IPS-20b (cell line): ENCODE measurements around the gene SMIM7.
"Not testable (repeated sequence)": the region's sequence is repeated elsewhere in the genome, so short reads cannot be mapped to it uniquely, and the experiment has no call there.

Experiments
- H3K27ac ChIP-seq: one replicate; pipeline ENCODE4 v1.5.1; 2013; ENCODE audit warnings: low read length
- H3K27me3 ChIP-seq: 2 replicates; pipeline ENCODE4 v1.6.1; 2013; ENCODE audit warnings: mild to moderate bottlenecking, low read length, inconsistent platforms; ENCODE audit not compliant: insufficient read depth
- H3K36me3 ChIP-seq: 2 replicates; pipeline ENCODE4 v1.6.1; 2013; ENCODE audit warnings: low read depth, mild to moderate bottlenecking, inconsistent platforms, low read length, moderate library complexity; ENCODE audit not compliant: insufficient read depth
- H3K4me1 ChIP-seq: 2 replicates; pipeline ENCODE4 v1.6.1; 2013; ENCODE audit warnings: mild to moderate bottlenecking, control low read depth, inconsistent platforms, low read length, moderate library complexity; ENCODE audit not compliant: insufficient read depth
- H3K4me3 ChIP-seq: 2 replicates; pipeline ENCODE4 v1.5.1; 2013; ENCODE audit warnings: mild to moderate bottlenecking, low read length, inconsistent platforms
- H3K9ac ChIP-seq: 2 replicates; pipeline ENCODE4 v1.6.1; 2013; ENCODE audit warnings: low read depth, mild to moderate bottlenecking, inconsistent platforms, low read length, moderate library complexity
- H3K9me3 ChIP-seq: 2 replicates; pipeline ENCODE4 v1.6.1; 2013; ENCODE audit warnings: mild to moderate bottlenecking, low read depth, low read length, inconsistent platforms; ENCODE audit not compliant: insufficient read depth

The SMIM7 gene

DNA sequence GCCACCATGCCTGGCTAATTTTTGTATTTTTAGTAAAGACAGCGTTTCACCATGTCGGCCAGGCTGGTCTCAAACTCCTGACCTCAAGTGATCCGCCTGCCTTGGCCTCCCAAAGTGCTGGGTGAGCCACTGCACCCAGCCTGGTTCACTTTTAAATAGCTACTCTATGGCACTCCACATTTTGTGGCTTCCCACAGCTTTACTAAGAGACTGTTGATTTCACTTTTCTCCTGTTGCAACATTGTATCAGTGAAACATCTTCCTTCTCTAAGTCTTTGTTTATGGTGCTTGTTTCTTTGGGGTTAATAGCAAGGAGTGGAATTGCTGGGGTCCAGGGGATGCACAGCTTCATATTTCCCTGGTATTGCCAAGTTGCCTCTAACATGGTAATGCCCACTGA is 13.3 kb upstream of the SMIM7 start:
- H3K4me3 ChIP-seq: no peak overlapping the region
- H3K9me3 ChIP-seq: no peaks in the 10 kb centered on the region
- H3K4me1 ChIP-seq: no peaks in the 10 kb centered on the region
- H3K36me3 ChIP-seq: no peaks in the 10 kb centered on the region
- H3K27me3 ChIP-seq: no peaks in the 10 kb centered on the region
- H3K27ac ChIP-seq: no peak overlapping the region
- no peak overlapping the region for H3K9ac ChIP-seq

DNA sequence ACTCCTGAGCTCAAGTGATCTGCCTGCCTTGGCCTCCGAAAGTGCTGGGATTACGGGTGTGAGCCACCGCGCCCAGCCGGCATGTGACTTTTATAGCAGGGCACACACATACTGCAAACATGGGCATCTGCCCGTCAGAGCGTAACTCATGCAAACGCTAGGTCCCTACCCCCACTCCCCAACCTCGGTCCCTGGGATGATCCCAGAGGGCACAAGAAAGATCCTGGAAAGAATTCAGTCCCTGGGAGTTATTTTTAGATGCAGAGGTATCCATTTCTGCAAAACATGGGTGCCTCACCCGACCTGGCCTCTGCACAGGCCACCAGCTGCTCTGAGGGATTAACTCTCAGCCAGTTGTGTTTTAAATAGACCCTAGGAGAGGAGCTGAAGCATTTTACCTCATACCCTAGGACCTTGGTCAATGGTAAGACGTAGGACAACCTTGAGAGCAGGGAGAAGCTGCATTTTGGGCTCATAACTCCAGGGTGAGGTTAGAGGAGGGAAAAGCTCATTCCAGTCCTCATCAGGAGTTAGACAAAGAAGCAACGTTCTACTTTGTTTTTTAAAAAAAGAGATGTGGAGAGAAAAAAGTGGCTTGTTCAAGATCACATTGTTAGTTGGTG is 11.8 kb upstream of the SMIM7 start:
- H3K9me3 ChIP-seq: no peaks in the 10 kb centered on the region
- H3K4me3 ChIP-seq: no peak overlapping the region
- H3K27ac ChIP-seq: no peak overlapping the region
- no peaks in the 10 kb centered on the region for H3K27me3 ChIP-seq
- no peaks in the 10 kb centered on the region for H3K36me3 ChIP-seq
- no peak overlapping the region for H3K9ac ChIP-seq
- no peaks in the 10 kb centered on the region for H3K4me1 ChIP-seq

DNA sequence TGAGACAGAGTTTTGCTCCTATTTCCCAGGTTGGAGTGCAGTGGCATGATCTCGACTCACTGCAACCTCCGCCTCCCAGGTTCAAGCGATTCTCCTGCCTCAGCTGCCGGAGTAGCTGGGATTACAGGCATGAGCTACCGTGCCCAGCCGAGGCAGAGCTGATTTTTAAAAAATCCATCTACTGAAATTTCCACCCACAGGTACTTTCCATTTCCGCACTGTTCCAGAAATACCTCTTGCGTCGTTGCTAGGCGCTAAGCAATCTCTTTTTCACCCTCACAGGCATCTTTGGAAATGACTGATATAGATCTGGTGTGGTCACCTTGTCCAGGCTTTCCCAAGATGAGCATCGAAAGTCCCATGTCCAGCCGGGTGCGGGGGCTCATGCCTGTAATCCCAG is 10.3 kb upstream of the SMIM7 start:
- Histone ChIP-seq H3K4me3 (no peak overlapping the region), H3K9ac (no peak overlapping the region), H3K4me1 (no peaks in the 10 kb centered on the region), H3K36me3 (no peaks in the 10 kb centered on the region), H3K27ac (no peak overlapping the region), H3K27me3 (no peaks in the 10 kb centered on the region), H3K9me3 (no peaks in the 10 kb centered on the region)

DNA sequence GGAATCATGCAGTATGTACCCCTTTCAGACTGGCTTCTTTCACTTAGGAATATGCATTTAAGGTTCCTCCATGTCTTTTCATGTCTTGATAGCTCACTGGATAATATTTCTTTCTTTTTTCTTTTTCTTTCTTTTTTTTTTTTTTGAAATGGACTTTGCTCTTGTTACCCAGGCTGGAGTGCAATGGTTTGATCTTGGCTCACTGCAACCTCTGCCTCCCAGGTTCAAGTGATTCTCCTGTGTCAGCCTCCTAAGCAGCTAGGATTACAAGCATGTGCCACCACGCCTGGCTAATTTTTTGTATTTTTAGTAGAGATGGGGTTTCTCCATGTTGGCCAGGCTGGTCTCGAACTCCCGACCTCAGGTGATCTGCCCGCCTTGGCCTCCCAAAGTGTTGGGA is 8.8 kb upstream of the SMIM7 start:
- not testable (repeated sequence) for H3K36me3 ChIP-seq, H3K9ac ChIP-seq, H3K4me3 ChIP-seq, H3K9me3 ChIP-seq, H3K27me3 ChIP-seq, H3K27ac ChIP-seq, H3K4me1 ChIP-seq

DNA sequence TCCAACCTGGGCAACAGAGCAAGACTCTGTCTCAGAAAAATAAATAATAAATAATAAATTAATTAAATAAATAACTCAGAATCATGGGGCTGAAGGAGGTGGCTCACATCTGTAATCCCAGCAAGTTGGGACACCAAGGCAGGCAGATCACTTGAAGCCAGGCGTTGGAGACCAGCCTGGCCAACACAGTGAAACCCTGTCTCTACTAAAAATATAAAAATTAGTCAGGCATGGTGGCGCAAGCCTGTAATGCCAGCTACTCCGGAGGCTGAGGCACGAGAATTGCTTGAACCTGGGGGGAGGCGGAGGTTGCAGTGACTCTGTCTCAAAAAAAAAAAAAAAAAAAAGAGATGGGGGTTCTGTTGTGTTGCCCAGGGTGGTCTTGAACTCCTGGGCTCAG is 8.2 kb upstream of the SMIM7 start:
- no peak overlapping the region for H3K27ac ChIP-seq
- H3K36me3 ChIP-seq: no peaks in the 10 kb centered on the region
- no peak overlapping the region for H3K9ac ChIP-seq
- H3K4me1 ChIP-seq: no peaks in the 10 kb centered on the region
- no peaks in the 10 kb centered on the region for H3K27me3 ChIP-seq
- H3K4me3 ChIP-seq: no peak overlapping the region
- no peaks in the 10 kb centered on the region for H3K9me3 ChIP-seq

DNA sequence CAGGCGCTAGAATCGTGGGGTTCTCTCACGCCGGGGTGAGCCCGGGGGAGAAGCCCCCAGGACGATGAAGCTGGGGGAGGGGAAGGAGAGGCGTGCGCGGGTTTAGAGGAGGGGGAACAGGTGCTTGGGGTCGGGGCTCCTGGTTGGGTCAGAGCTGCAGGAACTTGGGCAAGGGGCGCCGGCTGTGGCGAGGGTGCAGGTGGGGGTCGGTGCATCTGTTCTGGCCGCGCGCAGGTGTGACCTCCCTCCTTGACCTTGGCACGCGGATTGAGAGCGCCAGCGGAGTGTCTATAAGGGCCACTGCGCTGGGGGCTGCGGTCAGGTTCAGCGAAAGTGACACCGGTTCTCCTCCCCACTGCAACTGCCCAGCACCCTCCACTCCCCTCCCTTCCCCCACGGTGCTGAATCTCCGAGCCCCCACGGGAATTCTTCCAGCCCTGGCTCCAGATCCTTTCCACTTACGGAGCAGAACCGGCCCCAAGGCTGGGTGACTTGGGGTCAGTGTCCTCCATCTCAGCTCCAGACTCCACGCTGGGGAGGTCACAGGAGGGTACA is 1.6 kb upstream of the SMIM7 start:
- H3K27ac ChIP-seq: no peak overlapping the region
- H3K9ac ChIP-seq: peak overlapping the region; percentile 70; the same call in 1 of the 2 replicates
- H3K4me3 ChIP-seq: peak overlapping the region; percentile 93
- H3K4me1 ChIP-seq: peaks cover 3% of the 10 kb centered on the region; the same call in 1 of the 2 replicates
- no peaks in the 10 kb centered on the region for H3K9me3 ChIP-seq
- H3K27me3 ChIP-seq: peaks cover 16% of the 10 kb centered on the region
- H3K36me3 ChIP-seq: peaks cover 26% of the 10 kb centered on the region

DNA sequence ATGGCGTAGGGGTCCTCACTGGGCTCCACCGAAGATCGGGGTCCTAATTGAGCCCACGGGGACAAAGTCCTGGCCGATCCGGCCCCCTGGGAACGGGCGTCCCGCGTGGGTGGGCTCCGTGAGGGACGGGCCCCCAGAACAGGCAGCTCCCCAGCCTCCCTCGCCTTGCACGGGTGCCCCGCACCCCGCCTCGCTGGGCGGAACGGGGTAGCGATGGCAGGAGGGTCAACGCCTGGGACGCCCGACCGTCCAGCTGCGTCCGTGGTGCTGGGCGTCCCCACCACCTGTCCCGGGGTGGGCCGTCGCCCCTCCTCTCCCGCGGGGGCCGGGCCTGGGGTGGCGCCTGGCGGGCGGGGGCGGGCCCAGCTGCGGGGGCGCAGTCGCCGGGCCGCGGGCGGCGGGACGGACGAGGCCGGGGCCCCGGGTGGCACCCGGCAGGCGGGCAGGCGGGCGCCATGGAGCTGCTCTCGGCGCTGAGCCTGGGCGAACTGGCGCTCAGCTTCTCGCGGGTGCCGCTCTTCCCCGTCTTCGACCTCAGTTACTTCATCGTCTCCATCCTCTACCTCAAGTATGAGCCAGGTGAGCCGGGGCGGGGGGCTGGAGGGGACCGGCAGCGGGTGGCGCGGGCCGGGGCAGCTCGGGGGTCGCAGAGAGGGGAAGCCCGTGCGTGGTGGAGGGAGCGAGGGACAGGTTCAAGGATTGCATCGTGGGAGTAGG is 977 bp upstream of the SMIM7 start, which contains the start of gene TMEM38A:
TMEM38A (plus strand) TSS at position 377 of the 717 bp plus-strand sequence; CDS start at position 456, 79 bp downstream.
- peaks cover 32% of the 10 kb centered on the region for H3K36me3 ChIP-seq
- H3K27me3 ChIP-seq: peaks cover 16% of the 10 kb centered on the region
- H3K4me1 ChIP-seq: peaks cover 3% of the 10 kb centered on the region; the same call in 1 of the 2 replicates
- H3K4me3 ChIP-seq: peak within 1 kb of the TSS; percentile 93
- peak within 1 kb of the TSS; percentile 92 for H3K27ac ChIP-seq
- H3K9ac ChIP-seq: peak within 1 kb of the TSS; percentile 95
- H3K9me3 ChIP-seq: no peaks in the 10 kb centered on the region

DNA sequence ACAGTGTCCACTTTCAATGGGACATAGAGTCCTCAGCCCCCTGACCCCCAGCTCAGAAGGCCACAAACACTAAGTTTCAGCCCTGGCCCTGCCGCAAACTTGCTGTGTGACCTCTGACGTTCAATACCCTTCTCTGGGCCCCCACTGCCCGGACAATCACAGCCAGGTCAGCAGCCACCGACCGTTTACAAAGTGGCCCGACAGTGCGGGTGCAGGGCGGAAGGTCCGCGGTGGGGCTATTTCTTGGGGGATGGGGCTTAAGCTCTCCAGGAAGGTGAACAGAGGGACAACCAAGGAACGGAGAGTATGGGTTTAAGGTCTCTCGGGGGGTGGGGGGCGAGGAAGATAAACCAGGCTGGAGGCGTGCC is 496 bp downstream of the SMIM7 start:
- H3K27me3 ChIP-seq: peaks cover 16% of the 10 kb centered on the region
- H3K36me3 ChIP-seq: peaks cover 46% of the 10 kb centered on the region
- peak overlapping the region; percentile 92 for H3K27ac ChIP-seq
- peak overlapping the region; percentile 93 for H3K4me3 ChIP-seq
- H3K4me1 ChIP-seq: peaks cover 3% of the 10 kb centered on the region; the same call in 1 of the 2 replicates
- peak overlapping the region; percentile 95; the same call in 1 of the 2 replicates for H3K9ac ChIP-seq
- no peaks in the 10 kb centered on the region for H3K9me3 ChIP-seq

DNA sequence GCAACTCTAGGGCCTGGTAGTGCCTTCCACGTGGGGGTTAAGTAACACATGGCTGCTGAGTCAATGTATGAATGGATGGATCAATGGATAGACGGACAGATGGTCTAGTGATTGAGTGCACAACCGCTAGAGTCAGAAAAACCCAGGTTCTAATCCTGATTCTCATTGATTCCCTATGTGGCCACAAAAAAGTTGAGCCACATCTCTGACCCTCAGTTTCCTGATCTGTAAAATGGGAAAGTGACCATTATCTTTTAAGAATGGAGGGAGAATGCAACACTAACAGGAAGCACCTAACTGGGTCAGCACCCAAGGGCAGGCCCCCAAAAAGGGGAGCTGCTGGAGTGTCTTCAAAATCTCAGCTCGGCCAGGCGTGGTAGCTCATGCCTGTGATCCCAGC is 2.6 kb downstream of the SMIM7 start:
- Histone ChIP-seq H3K4me3 (no peak overlapping the region), H3K27me3 (peaks cover 16% of the 10 kb centered on the region), H3K9me3 (no peaks in the 10 kb centered on the region), H3K27ac (no peak overlapping the region), H3K36me3 (peaks cover 66% of the 10 kb centered on the region), H3K4me1 (peaks cover 3% of the 10 kb centered on the region; the same call in 1 of the 2 replicates), H3K9ac (no peak overlapping the region)

DNA sequence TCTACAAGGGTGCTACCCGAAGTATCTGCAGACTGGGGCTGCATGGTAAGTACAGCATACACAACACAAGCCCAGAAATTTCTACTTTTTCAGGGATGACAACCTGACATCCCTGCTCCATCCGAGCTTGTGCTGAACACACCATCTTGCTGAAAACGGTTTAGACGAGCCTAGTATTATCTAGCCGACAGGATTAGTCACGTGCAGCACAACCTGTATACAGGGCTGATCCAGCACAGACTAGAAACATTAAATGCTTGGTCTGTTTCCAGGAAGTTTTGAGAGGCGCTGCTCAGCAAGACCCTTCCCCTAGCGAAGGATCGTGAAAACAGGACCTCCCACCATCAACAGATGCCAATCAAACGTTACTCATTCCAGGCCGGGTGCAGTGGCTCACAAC is 4.2 kb downstream of the SMIM7 start:
- Histone ChIP-seq H3K4me3 (no peak overlapping the region), H3K9me3 (no peaks in the 10 kb centered on the region), H3K9ac (no peak overlapping the region), H3K36me3 (peaks cover 83% of the 10 kb centered on the region), H3K27me3 (peaks cover 3% of the 10 kb centered on the region; the same call in 1 of the 2 replicates), H3K4me1 (no peaks in the 10 kb centered on the region; the same call in 1 of the 2 replicates), H3K27ac (no peak overlapping the region)

DNA sequence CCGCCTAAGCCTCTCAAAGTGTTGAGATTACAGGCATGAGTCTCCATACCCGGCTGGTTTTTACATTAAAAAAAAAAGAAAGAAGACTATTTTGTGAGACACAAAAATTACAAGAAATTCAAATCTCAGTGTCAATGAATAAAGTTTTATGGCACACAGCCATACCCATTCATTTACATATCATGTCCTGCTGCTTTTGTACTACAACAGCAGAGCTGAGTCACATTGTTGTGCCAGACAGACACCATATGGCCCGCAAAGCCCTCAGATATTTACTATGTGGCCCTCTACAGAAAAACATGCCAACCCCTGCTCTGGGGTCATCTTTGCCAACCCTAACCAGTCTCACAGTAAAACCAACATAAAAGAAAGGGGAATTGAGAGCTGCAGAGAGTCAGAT is 5.3 kb downstream of the SMIM7 start:
- Histone ChIP-seq H3K27ac (no peak overlapping the region), H3K9ac (no peak overlapping the region), H3K9me3 (no peaks in the 10 kb centered on the region), H3K4me3 (no peak overlapping the region), H3K27me3 (no peaks in the 10 kb centered on the region), H3K36me3 (peaks cover 94% of the 10 kb centered on the region), H3K4me1 (no peaks in the 10 kb centered on the region)

DNA sequence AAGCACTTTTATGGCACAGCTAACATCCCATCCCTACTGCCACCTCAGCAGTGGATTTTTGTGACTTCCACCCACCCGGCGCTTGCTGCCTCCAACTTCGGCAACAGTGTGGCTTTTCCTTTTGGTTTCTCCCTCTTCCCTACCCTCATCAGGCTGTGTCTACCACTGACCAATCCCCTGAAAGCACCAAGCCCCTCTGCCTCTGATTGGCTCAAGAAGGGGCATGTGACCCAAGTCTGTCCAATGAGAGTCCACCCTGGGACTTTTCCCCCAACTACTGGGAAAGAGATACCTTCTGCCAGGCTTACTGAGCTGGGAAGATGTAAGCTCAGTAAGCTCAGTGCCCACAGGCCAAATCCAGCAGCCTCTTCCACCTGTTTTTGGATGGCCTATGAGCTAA is 5.8 kb downstream of the SMIM7 start:
- Histone ChIP-seq H3K27ac (no peak overlapping the region), H3K27me3 (no peaks in the 10 kb centered on the region), H3K9me3 (no peaks in the 10 kb centered on the region), H3K4me1 (no peaks in the 10 kb centered on the region), H3K9ac (no peak overlapping the region), H3K4me3 (no peak overlapping the region), H3K36me3 (peaks cover 96% of the 10 kb centered on the region)
